Heart right ventricle (tissue), 16 donors: Measurements from ENCODE around the gene AMY2A. TPM values are rescaled to one million over a fixed set of nuclear protein-coding genes. Genes with fewer than 3 reads are reported as not detected.
A peak's percentile ranks its signal among the peaks of the same experiment; 100 is the strongest.
"Not testable (repeated sequence)": the region's sequence is repeated elsewhere in the genome, so short reads cannot be mapped to it uniquely, and the experiment has no call there.

Experiments used
- ATAC-seq, 8 donors: fragments of 200-7000 bp; cut with Tn5 transposase; one replicate each; pipeline ENCODE4 v1.9.1; 2020; ENCODE audit warnings: mild to moderate bottlenecking in 8 of 8, moderate library complexity in 8 of 8, moderate number of reproducible peaks in 1 of 8
- DNase-seq, 2 donors: peaks; one replicate each; pipeline ENCODE4 v3.0.0-alpha.2; 2020
- H3K27ac ChIP-seq, 10 donors: fragments of 200-600 bp; sonication (generic) in 2 of 10; one replicate each; pipeline versions ENCODE4 v1.5.0 to v1.8.0; 2020 to 2022; ENCODE audit warnings: mild to moderate bottlenecking in 3 of 10
- H3K27me3 ChIP-seq, 7 donors: fragments of 200-600 bp; one replicate each; pipeline ENCODE4 v1.8.0; 2021 to 2022; ENCODE audit warnings: mild to moderate bottlenecking in 2 of 7
- H3K36me3 ChIP-seq, 9 donors: fragments of 200-600 bp; sonication (generic) in 1 of 9; one replicate each; pipeline versions ENCODE4 v1.5.0 to v1.8.0; 2020 to 2022; ENCODE audit warnings: mild to moderate bottlenecking in 2 of 9
- H3K4me1 ChIP-seq, 9 donors: fragments of 200-600 bp; sonication (generic) in 1 of 9; one replicate each; pipeline versions ENCODE4 v1.5.0 to v1.8.0; 2020 to 2022; ENCODE audit warnings: mild to moderate bottlenecking in 4 of 9
- H3K4me3 ChIP-seq, 10 donors: fragments of 200-600 bp; sonication (generic) in 2 of 10; one replicate each; pipeline versions ENCODE4 v1.5.0 to v1.8.0; 2020 to 2022; ENCODE audit warnings: mild to moderate bottlenecking in 7 of 10, moderate library complexity in 2 of 10
- H3K9me3 ChIP-seq, 11 donors: fragments of 200-600 bp in 10 of 11; sonication (generic) in 2 of 11; one replicate each; pipeline versions ENCODE4 v1.5.0 to v1.8.0; 2013 to 2022; ENCODE audit warnings: mild to moderate bottlenecking in 2 of 11, control low read depth in 1 of 11, moderate library complexity in 1 of 11
- WGBS, 2 donors: extraction: QIAGEN DNeasy Blood & Tissue Kit; methylation state at CpG; one replicate each; pipeline ENCODE4 v1.1.7; 2013; ENCODE audit warnings: inconsistent platforms in 1 of 2; 5-methylcytosine and 5-hydroxymethylcytosine counted together
- intact Hi-C, 10 donors: fragments of 100-400 bp; cut with DNase I; formaldehyde crosslinking; loops; one replicate each; pipeline versions ENCODE4 v1.11.1 to v1.14.2; 2022
- polyA plus RNA-seq, 2 donors: library from polyadenylated mRNA; stranded (reverse); fragments of 200-250 nt; gene quantifications; one replicate each; pipeline ENCODE4 v1.2.3, GENCODE V29; 2013
- total RNA-seq, 10 donors: library from RNA; stranded (reverse); fragmentation: NEBNext Ultra II Directional in 3 of 10; extraction: Animal tissue kit (Norgen Biotek cat#: 25700) in 3 of 10; gene quantifications; one replicate each; pipeline versions ENCODE4 v1.2.1 to v1.2.4, GENCODE V29; 2021 to 2023
- donor health status: Arrhythmogenic right ventricular cardiomyopathy.
- donor health status: ischemic (EF 13 %, LVEDD 7.1; RV severe dilation, severe dysfunction).
- donor health status: healthy with polysubstance abuse.
- donor health status: DM: no; HTN: yes; CAD: no.
- donor health status: DM: no; HTN: no; CAD: no.
- donor health status: ischemic (EF 25% LVEDD 6.9; RV normal size, moderate dysfunction).
- donor health status: ischemic (EF 25% LVEDD 5.7; RV mildly dilated, moderate dysfunction).
- donor health status: healthy.
- donor health status: DM: yes; HTN: yes; CAD: no.
- donor health status: Ischemic cardiomyopathy.
- donor health status: ischemic (EF 35%, LVEDD 5.7; RV mildly dilated, moderate dysfunction).
- donor health status: nonischemic (EF 11% LVEDD 7.7; RV severe dilation, severe dysfunction).
- donor health status: DM: yes; HTN: yes; CAD: no.
- donor health status: PGD.
- donor health status: ischemic (EF 29% LVEDD 5.4; RV normal size, mild dysfunction).
- donor health status: nonischemic (EF 23%, LVEDD 6.1; RV moderate dilation, normal function).

The AMY2A gene
- total and polyA plus RNA-seq, 12 donors, result 0.56 to 1.4 (median 0.81) TPM; not detected in 5

GRCh38 chr1:103654133-103654532, 36.9 kb downstream of the AMY2A start:
- WGBS, 2 donors, result no CpG with 5 or more reads among the region's 6 CpGs
- H3K36me3 ChIP-seq, H3K9me3 ChIP-seq, H3K27ac ChIP-seq, H3K4me3 ChIP-seq, DNase-seq, H3K27me3 ChIP-seq, intact Hi-C loops, H3K4me1 ChIP-seq: not testable (repeated sequence)
- peak in 1 of 8 donors; percentile 13 for ATAC-seq

DNA sequence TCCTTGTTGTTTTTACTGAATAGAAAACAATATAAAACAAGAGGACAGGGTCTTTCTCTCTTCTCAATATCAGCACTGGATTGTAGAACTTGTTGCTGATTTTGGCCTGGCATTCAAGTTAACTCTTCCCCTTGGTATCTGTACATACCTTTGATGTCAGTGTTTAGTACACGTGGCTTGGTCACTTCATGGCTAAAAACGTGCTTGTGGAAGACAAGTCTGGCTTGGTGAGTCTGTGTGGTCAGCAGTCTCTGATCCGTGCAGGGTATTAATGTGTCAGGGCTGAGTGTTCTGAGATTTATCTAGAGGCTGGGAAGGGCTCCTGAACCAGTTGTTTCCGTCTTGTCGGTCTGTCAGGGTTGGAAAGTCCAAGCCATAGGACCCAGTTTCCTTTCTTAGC, 38.2 kb downstream of the AMY2A start, which contains the start of gene AMY1A:
Gene AMY1A, plus strand, starts transcription at position 301 of the 400 bp plus-strand sequence. CDS start 571 bp downstream, outside the sequence.
- H3K27ac ChIP-seq, H3K27me3 ChIP-seq, H3K9me3 ChIP-seq, H3K4me3 ChIP-seq, H3K4me1 ChIP-seq, ATAC-seq, H3K36me3 ChIP-seq, intact Hi-C loops, DNase-seq: not testable (repeated sequence)
- WGBS, 2 donors, result no CpG with 5 or more reads among the region's 5 CpGs

Other genes starting within 250 kb of the AMY2A start
- 10 to 100 TPM; 13.1 to 27.2 (median 22.6) TPM for gene RNPC3, start 91.7 kb upstream of the AMY2A start, total RNA-seq
- 1 to 10 TPM; 8.0 to 9.1 TPM for gene RNPC3, start 91.7 kb upstream of the AMY2A start, polyA plus RNA-seq
- gene AMY2B, start 45.8 kb upstream of the AMY2A start, total RNA-seq, result 10 to 100 TPM; 13.0 to 43.5 (median 28.0) TPM
- gene AMY2B, start 45.8 kb upstream of the AMY2A start, polyA plus RNA-seq, result 100 to 1,000 TPM in 1 of 2 donors, 1 to 10 TPM in 1; 5.9 to 101 TPM
- gene AMY1A, start 38.3 kb downstream of the AMY2A start, total RNA-seq, result not detected
- not detected for gene AMY1A, start 38.3 kb downstream of the AMY2A start, polyA plus RNA-seq
- not detected for gene AMY1B, start 78.8 kb downstream of the AMY2A start, total RNA-seq
- not detected for gene AMY1B, start 78.8 kb downstream of the AMY2A start, polyA plus RNA-seq
- not detected for gene AMY1C, start 132.5 kb downstream of the AMY2A start, total RNA-seq
- not detected for gene AMY1C, start 132.5 kb downstream of the AMY2A start, polyA plus RNA-seq